Activated T-helper 17 cell treated with anti-CD3 and anti-CD28 coated beads, Interleukin-2, amount 50 U/mL, for 72 hours (primary cell): ENCODE data around the gene MYH11. TPM values are rescaled to one million over a fixed set of nuclear protein-coding genes. Genes with fewer than 3 reads are reported as not detected.

Source experiments
- total RNA-seq, 2 donors: library from RNA; stranded (reverse); gene quantifications; one replicate each; pipeline ENCODE4 v1.2.3, GENCODE V29; 2022

MYH11 gene
- total RNA-seq, 2 donors from 2014 or later = not detected

Other genes starting within 250 kb of the MYH11 start
- 100 to 1,000 TPM in 1 of 2 donors, 10 to 100 TPM in 1; 85.0 to 120 TPM for gene MARF1, start 213.9 kb downstream of the MYH11 start, total RNA-seq
- 100 to 1,000 TPM; 112 to 117 TPM for gene NDE1, start 206.8 kb downstream of the MYH11 start, total RNA-seq
- 10 to 100 TPM; 65.9 to 70.4 TPM for gene CEP20, start 31.6 kb upstream of the MYH11 start, total RNA-seq
- gene ABCC1, start 92.6 kb upstream of the MYH11 start, total RNA-seq = 10 to 100 TPM; 78.0 to 84.0 TPM